ENCODE results near the gene FUT2. TPM values are rescaled to one million over a fixed set of nuclear protein-coding genes. Genes with fewer than 3 reads are reported as not detected.

Gene FUT2
- total RNA-seq, 1 donor from 2014 or later, result not detected

GRCh38 chr19:48745208-48745995 is 49.6 kb downstream of the FUT2 start:
- H3K9me3 ChIP-seq, result no peaks in the 10 kb centered on the region
- intact Hi-C loops (cut with DNase I), result no loop called here
- no peaks in the 10 kb centered on the region for H3K36me3 ChIP-seq
- TF ChIP-seq, protein P1, sequence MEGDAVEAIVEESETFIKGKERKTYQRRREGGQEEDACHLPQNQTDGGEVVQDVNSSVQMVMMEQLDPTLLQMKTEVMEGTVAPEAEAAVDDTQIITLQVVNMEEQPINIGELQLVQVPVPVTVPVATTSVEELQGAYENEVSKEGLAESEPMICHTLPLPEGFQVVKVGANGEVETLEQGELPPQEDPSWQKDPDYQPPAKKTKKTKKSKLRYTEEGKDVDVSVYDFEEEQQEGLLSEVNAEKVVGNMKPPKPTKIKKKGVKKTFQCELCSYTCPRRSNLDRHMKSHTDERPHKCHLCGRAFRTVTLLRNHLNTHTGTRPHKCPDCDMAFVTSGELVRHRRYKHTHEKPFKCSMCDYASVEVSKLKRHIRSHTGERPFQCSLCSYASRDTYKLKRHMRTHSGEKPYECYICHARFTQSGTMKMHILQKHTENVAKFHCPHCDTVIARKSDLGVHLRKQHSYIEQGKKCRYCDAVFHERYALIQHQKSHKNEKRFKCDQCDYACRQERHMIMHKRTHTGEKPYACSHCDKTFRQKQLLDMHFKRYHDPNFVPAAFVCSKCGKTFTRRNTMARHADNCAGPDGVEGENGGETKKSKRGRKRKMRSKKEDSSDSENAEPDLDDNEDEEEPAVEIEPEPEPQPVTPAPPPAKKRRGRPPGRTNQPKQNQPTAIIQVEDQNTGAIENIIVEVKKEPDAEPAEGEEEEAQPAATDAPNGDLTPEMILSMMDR (IDR thresholded peaks at IDR 0.05), result no peak
- H3K4me3 ChIP-seq, result no peak overlapping the region
- peaks cover 0 to 3% of the 10 kb centered on the region in 2 donors for H3K4me1 ChIP-seq
- no peak overlapping the region for H3K27ac ChIP-seq
- peak in 1 of 2 donors; percentile 79 for DNase-seq (ENCODE audit: low spot score in 2 of 2)
- H3K27me3 ChIP-seq, result no peaks in the 10 kb centered on the region

GRCh38 chr19:48746110-48746509 is 50.3 kb downstream of the FUT2 start:
- peaks cover 0 to 3% of the 10 kb centered on the region in 2 donors for H3K4me1 ChIP-seq
- H3K36me3 ChIP-seq, result no peaks in the 10 kb centered on the region
- no peaks in the 10 kb centered on the region for H3K27me3 ChIP-seq
- TF ChIP-seq, protein P1 (IDR thresholded peaks at IDR 0.05), result no peak
- intact Hi-C loops (cut with DNase I), result no loop called here
- H3K27ac ChIP-seq, result no peak overlapping the region
- H3K4me3 ChIP-seq, result no peak overlapping the region
- no peak for DNase-seq (ENCODE audit: low spot score in 2 of 2)
- no peaks in the 10 kb centered on the region for H3K9me3 ChIP-seq

GRCh38 chr19:48746738-48747575 is 51.2 kb downstream of the FUT2 start, which contains the start of gene IZUMO1:
Gene IZUMO1, minus strand, starts transcription at chr19:48746909. Its CDS starts 1,050 bp downstream, at chr19:48745859.
- intact Hi-C loops (cut with DNase I), result no loop called here
- TF ChIP-seq, protein P1 (IDR thresholded peaks at IDR 0.05), result no peak
- no peaks in the 10 kb centered on the region for H3K9me3 ChIP-seq
- H3K4me3 ChIP-seq, result peak within 1 kb of the TSS; percentile 36 to 56
- H3K36me3 ChIP-seq, result no peaks in the 10 kb centered on the region
- DNase-seq (ENCODE audit: low spot score in 2 of 2), result peak; percentile 33 to 85
- peaks cover 0 to 3% of the 10 kb centered on the region in 2 donors for H3K4me1 ChIP-seq
- no peaks in the 10 kb centered on the region for H3K27me3 ChIP-seq
- H3K27ac ChIP-seq, result peak within 1 kb of the TSS; percentile 61 to 63

DNA sequence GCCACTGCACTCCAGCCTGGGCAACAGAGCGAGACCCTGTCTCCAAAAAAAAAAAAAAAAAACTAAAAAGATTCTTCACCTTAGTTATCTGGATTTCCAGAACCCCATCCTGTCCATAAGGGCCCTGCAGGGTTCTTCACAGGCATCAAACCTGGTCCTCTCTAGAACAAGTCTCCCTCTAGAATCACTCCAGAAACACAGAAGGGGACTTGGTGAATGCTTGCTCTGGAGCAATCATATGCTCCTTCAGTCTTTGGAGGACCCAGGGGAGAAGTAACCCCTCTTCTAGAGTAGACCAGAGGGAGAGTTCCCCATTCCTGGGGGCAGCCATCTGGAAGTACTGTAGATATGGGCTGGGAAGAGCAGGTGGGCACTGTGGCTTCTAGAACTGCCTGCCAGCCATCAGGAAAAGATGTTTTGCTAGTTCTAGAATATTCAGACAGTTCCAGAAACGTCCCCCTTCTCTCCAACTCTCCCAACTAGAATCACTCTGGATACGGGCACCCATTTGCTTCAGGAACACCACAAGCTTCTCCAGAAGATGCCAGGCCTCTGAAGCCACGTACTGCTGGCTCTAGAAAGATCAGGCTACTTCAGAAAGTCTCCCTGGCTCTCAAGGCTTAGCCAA is 53.9 kb downstream of the FUT2 start:
- no peaks in the 10 kb centered on the region for H3K36me3 ChIP-seq
- TF ChIP-seq, protein P1 (IDR thresholded peaks at IDR 0.05), result no peak
- H3K27me3 ChIP-seq, result no peaks in the 10 kb centered on the region
- H3K4me1 ChIP-seq, result peaks cover 3 to 12% of the 10 kb centered on the region in 2 donors
- DNase-seq (ENCODE audit: low spot score in 2 of 2), result no peak
- intact Hi-C loops (cut with DNase I), result no loop called here
- H3K9me3 ChIP-seq, result no peaks in the 10 kb centered on the region
- no peak overlapping the region for H3K4me3 ChIP-seq
- H3K27ac ChIP-seq, result no peak overlapping the region

GRCh38 chr19:48750351-48750750 is 54.6 kb downstream of the FUT2 start:
- no peak overlapping the region for H3K27ac ChIP-seq
- intact Hi-C loops (cut with DNase I), result no loop called here
- peaks cover 3 to 12% of the 10 kb centered on the region in 2 donors for H3K4me1 ChIP-seq
- H3K4me3 ChIP-seq, result no peak overlapping the region
- TF ChIP-seq, protein P1 (IDR thresholded peaks at IDR 0.05), result no peak
- DNase-seq (ENCODE audit: low spot score in 2 of 2), result no peak
- H3K9me3 ChIP-seq, result no peaks in the 10 kb centered on the region
- H3K36me3 ChIP-seq, result no peaks in the 10 kb centered on the region
- H3K27me3 ChIP-seq, result no peaks in the 10 kb centered on the region
